MM.1S (cell line): Measurements from ENCODE around the gene PHLDB3.

Experiments
- EZH2 ChIP-seq: fragments of 300-600 bp; sonication (generic); optimal IDR thresholded peaks from 2 replicates; pipeline ENCODE3; 2017; ENCODE audit warnings: low read depth, mild to moderate bottlenecking, antibody characterized with exemption, low read length, mixed read lengths
- EZH2phosphoT487 ChIP-seq: fragments of 300-600 bp; sonication (generic); IDR thresholded peaks from 2 replicates; pipeline ENCODE4 v1.6.1; 2018; ENCODE audit warnings: antibody characterized with exemption, low read length

- TF ChIP-seq EZH2phosphoT487, result no peak
- no peak for TF ChIP-seq EZH2
Measured at GRCh38 chr19:43498233-43498842, 6.2 kb downstream of the PHLDB3 start.
